Measurements from ENCODE around the gene FBXO41. TPM values are rescaled to one million over a fixed set of nuclear protein-coding genes. Genes with fewer than 3 reads are reported as not detected.

The FBXO41 gene
- total RNA-seq, 4 donors from 2014 or later, result 0.98 to 4.9 (median 2.8) TPM

GRCh38 chr2:73265298-73266060 is 18.8 kb downstream of the FBXO41 start:
- TF ChIP-seq CTCF (IDR thresholded peaks at IDR 0.05; ENCODE audit: low read depth), result no peak

DNA sequence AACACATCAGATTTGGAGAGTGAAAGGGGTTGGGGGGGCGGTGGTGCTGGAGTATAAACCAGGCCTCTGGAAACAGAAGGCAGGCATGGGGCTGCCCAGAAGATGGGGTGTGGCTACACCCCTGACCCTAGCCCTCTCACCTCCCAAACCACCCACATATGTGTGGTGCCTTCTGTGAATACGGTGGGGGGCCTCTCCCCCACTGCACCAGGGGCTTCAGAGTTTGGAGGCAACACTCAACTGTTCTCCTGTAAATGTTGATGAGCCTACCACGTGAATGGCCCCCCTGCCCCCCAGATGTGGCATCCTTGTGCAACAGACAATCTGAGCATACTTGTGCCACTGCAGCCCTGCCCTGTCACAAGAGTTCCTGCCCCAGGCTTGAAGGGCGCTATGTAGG is 19.5 kb downstream of the FBXO41 start:
- no peak for TF ChIP-seq CTCF (IDR thresholded peaks at IDR 0.05; ENCODE audit: low read depth)

DNA sequence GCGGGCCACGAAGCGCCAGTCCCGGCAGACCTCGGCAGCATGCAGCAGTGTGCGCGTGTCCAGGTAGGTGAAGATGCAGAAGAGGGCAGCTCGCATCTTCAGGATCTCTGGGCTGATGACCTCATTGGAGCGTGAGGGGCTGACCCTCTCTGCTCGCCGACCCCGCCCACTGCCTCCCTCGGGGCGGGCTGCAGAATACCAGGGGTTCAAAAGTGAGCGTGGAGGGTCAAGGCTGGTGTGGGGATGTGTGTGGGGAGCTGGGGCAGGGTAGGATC is 20.0 kb downstream of the FBXO41 start:
- TF ChIP-seq CTCF (IDR thresholded peaks at IDR 0.05; ENCODE audit: low read depth), result no peak

DNA sequence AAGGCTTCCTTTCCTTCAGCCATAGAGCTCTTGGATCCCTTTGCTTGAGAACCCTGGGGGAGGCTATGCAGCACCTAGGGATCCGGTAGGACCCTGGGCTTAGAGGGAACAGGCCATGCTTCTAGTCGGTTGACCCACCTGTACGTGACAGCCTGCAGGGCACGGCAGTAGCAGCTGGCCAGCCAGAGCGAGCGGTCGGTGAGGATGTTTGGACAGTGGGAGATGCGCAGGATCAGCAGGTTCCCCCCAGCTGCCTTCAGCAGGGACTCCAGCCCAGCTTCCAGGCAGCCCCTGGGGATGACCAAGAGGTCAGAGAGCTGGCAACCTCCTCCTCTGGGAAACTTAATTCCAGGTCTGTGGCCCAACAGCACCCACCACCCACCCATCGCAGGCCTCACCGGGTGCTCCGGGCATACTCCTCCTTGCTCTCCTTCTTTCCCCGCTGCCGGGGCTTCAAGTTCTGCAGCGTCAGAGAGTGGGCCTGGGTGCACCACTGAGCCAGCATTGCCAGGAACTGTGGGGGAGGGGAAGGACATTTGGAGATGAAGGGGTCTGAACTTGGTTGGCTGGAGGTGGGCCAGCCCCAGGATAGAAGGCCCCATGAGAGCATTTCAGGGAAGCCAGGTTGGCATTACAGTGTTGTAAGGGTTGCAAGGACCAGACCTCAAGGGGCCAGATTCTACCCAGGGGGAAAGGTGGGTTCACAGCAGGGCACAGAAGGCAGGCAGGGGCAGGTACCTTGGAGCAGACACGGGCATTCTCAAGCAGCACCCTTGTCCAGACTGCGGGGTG is 20.5 kb downstream of the FBXO41 start:
- no peak for TF ChIP-seq CTCF (IDR thresholded peaks at IDR 0.05; ENCODE audit: low read depth)

DNA sequence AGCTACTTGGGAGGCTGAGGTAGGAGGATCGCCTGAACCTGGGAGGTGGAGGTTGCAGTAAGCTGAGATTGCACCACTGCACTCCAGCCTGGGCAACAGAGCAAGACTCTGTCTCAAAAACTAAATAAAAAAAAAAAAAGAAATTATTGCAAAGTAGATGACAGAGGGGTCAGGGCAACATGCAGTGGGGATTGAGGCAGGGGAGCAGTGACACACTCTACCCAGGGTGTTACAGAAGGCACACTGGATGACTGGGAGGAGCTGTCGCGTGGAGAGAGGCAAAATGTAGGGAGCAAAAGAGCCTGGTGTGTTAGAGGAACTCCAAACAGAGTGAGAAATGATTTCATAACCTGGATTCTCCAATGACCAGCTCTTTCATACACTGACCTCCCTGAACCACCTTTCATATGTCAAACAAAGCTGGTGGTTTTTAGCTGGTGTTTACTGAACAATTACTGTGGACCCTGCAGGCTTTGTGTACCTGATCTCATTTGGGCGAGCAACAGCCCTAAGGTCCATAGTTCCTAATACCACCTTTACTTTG is 22.1 kb downstream of the FBXO41 start:
- no peak for TF ChIP-seq CTCF (IDR thresholded peaks at IDR 0.05; ENCODE audit: low read depth)

- no peak for TF ChIP-seq CTCF (IDR thresholded peaks at IDR 0.05; ENCODE audit: low read depth)
These were observed 23.8 kb downstream of the FBXO41 start for GRCh38 chr2:73260338-73260984.
